ENCODE measurements around the gene SEC31A. TPM values are rescaled to one million over a fixed set of nuclear protein-coding genes. Genes with fewer than 3 reads are reported as not detected.

SEC31A gene
- total and polyA plus RNA-seq, 2 of the 4 experiments (the other 2 are of a cell fraction): 278 to 366 TPM

DNA sequence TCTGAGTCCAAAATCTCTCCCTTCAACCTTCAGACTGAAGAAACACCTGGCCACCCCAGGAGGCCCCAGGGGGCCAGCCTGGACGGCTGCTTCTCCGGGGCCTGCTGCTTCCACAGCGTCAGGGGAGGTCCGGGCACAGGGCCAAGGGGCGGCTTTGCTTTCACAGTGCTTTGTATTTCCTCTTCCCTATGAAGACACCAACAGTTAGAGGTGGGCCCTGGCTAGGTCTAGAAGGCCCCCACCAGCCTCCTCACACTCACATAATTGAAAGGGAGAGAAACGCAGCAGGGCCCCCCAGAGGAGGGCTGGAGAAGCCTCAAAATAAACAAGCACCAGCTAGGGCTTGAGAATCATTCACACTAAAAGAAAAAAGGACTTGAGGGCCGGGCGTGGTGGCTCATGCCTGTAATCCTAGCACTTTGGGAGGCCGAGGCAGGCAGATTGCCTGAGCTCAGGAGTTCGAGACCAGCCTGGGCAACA lies 110.2 kb downstream of the SEC31A start:
- Histone ChIP-seq H4K20me1 (ENCODE audit: insufficient read depth, low read length) (peaks cover 8% of the 10 kb centered on the region; the same call in 1 of the 2 replicates), H3K4me1 (ENCODE audit: control insufficient read depth, insufficient read depth, low read length) (peaks cover 14% of the 10 kb centered on the region), H3K9ac (ENCODE audit: low read depth, low read length) (no peak overlapping the region), H3K4me2 (ENCODE audit: low read depth, low read length) (no peak overlapping the region), H2BK15ac (ENCODE audit: low read depth, low read length) (no peak overlapping the region), H2BK5ac (ENCODE audit: low read depth, low read length, poor library complexity, severe bottlenecking) (no peak overlapping the region), H3K79me1 (ENCODE audit: low read depth in 1 of 2, low read length in 2 of 2) (peaks cover 26 to 45% of the 10 kb centered on the region in 2 experiments), H3K23ac (ENCODE audit: low read depth, low read length) (no peak overlapping the region), H2AFZ (replicated peaks; ENCODE audit: low read length, poor library complexity) (peak overlapping the region; percentile 35), H3K9me3 (ENCODE audit: control insufficient read depth, insufficient read depth, low read length) (no peaks in the 10 kb centered on the region), H3K36me3 (ENCODE audit: control insufficient read depth, insufficient read depth, low read length) (no peaks in the 10 kb centered on the region), H3K56ac (ENCODE audit: extremely low read depth, insufficient read depth, low read length) (no peak overlapping the region), H2AK9ac (replicated peaks; ENCODE audit: low read depth, low read length, poor library complexity) (no peak overlapping the region), H3K18ac (ENCODE audit: low read depth, low read length) (no peak overlapping the region), H4K8ac (ENCODE audit: low read depth in 2 of 2, low read length in 2 of 2) (no peak overlapping the region), H2BK120ac (ENCODE audit: low read depth, low read length) (no peak overlapping the region), H2AK5ac (ENCODE audit: low read depth, low read length) (no peak overlapping the region), H2BK20ac (ENCODE audit: low read depth, low read length) (no peak overlapping the region), H3K4me3 (ENCODE audit: insufficient read depth, low read depth, low read length) (no peak overlapping the region), H3K27me3 (ENCODE audit: control insufficient read depth, insufficient read depth, low read length) (no peaks in the 10 kb centered on the region), H3K9me1 (ENCODE audit: insufficient read depth, low read length) (peaks cover 12% of the 10 kb centered on the region; the same call in 1 of the 2 replicates), H4K5ac (ENCODE audit: low read depth, low read length) (no peak overlapping the region), H3K4ac (ENCODE audit: low read depth, low read length) (no peak overlapping the region), H3K27ac (ENCODE audit: insufficient read depth, low read length) (no peak overlapping the region), H4K91ac (ENCODE audit: insufficient read depth, low read depth, low read length) (no peak overlapping the region), H3K14ac (replicated peaks; ENCODE audit: low read depth, low read length) (no peak overlapping the region)
- ChIA-PET CTCF (no interaction called here), POLR2A (ENCODE audit: unreplicated experiment) (interaction anchor here (0.6 kb wide), 1 partner anchor 411 kb away, joined by 3 read pairs; no protein-coding TSS in a partner anchor)
- dilution Hi-C loops (cut with HindIII; ENCODE audit: low sequenced_read_pairs, unreplicated experiment): no loop called here
- WGBS, 2 experiments (ENCODE audit: extremely low coverage in 2 of 2, insufficient read length in 1 of 2): no CpG with 5 or more reads among the region's 10 CpGs
- ATAC-seq (ENCODE audit: low read depth) (no peak), DNase-seq (peak; percentile 59)
- no TSS peak for BruUV-seq (replicated peaks)
- no peak for TF ChIP-seq RFX5 (IDR thresholded peaks at IDR 0.05; ENCODE audit: low read depth, low read length)
- TF ChIP-seq, protein P1, sequence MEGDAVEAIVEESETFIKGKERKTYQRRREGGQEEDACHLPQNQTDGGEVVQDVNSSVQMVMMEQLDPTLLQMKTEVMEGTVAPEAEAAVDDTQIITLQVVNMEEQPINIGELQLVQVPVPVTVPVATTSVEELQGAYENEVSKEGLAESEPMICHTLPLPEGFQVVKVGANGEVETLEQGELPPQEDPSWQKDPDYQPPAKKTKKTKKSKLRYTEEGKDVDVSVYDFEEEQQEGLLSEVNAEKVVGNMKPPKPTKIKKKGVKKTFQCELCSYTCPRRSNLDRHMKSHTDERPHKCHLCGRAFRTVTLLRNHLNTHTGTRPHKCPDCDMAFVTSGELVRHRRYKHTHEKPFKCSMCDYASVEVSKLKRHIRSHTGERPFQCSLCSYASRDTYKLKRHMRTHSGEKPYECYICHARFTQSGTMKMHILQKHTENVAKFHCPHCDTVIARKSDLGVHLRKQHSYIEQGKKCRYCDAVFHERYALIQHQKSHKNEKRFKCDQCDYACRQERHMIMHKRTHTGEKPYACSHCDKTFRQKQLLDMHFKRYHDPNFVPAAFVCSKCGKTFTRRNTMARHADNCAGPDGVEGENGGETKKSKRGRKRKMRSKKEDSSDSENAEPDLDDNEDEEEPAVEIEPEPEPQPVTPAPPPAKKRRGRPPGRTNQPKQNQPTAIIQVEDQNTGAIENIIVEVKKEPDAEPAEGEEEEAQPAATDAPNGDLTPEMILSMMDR (conservative IDR thresholded peaks at IDR 0.05; ENCODE audit: low read depth, low read length): no peak
- TF ChIP-seq, protein P2, sequence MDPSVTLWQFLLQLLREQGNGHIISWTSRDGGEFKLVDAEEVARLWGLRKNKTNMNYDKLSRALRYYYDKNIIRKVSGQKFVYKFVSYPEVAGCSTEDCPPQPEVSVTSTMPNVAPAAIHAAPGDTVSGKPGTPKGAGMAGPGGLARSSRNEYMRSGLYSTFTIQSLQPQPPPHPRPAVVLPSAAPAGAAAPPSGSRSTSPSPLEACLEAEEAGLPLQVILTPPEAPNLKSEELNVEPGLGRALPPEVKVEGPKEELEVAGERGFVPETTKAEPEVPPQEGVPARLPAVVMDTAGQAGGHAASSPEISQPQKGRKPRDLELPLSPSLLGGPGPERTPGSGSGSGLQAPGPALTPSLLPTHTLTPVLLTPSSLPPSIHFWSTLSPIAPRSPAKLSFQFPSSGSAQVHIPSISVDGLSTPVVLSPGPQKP (IDR thresholded peaks at IDR 0.05; ENCODE audit: borderline replicate concordance, low read depth, low read length): no peak
- no peak for TF ChIP-seq MAFK (IDR thresholded peaks at IDR 0.05; ENCODE audit: low read depth, low read length)
- no peak for TF ChIP-seq POLR2A (IDR thresholded peaks at IDR 0.05; ENCODE audit: low read depth, low read length)
- no peak for TF ChIP-seq CEBPB (IDR thresholded peaks at IDR 0.05; ENCODE audit: low read depth, low read length)
- intact Hi-C loops (cut with micrococcal nuclease): no loop called here
- in situ Hi-C loops (cut with MboI; ENCODE audit: low sequenced_read_pairs): no loop called here

All from IMR-90 (cell line).